Forelimb muscle (tissue), 1 donor: ENCODE results near the gene OTOF. TPM values are rescaled to one million over a fixed set of nuclear protein-coding genes. Genes with fewer than 3 reads are reported as not detected.

Experiments used
- DNase-seq: peaks from one replicate; pipeline ENCODE4 v3.0.0-alpha.2; 2013; ENCODE audit warnings: low read depth
- polyA plus RNA-seq: library from polyadenylated mRNA; unstranded; fragments of 120-200 nt; gene quantifications from one replicate; pipeline ENCODE4 v1.2.1, GENCODE V29; 2013; ENCODE audit not compliant: insufficient read length

The OTOF gene
- polyA plus RNA-seq, result 22.7 TPM

DNA sequence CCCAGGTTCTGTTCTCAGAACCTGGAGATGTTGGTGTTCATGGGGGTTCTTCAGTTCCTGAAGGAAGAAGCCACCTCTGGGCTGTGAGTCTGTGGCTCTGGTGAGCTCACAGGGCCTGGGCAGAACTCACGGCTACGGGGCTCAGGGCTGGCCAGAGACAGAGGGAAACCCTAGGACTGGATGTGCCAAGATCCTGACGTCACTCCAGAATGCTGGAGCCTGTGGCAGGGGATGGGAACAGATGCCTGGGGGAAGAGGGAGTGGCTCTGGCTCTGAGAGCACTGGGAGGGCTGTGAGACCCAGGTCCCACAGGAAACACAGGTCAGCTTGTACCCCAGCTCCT, at the start of gene OTOF:
Gene OTOF, minus strand, starts transcription at position 214 of the 343 bp plus-strand sequence.
- DNase-seq, result no peak

DNA sequence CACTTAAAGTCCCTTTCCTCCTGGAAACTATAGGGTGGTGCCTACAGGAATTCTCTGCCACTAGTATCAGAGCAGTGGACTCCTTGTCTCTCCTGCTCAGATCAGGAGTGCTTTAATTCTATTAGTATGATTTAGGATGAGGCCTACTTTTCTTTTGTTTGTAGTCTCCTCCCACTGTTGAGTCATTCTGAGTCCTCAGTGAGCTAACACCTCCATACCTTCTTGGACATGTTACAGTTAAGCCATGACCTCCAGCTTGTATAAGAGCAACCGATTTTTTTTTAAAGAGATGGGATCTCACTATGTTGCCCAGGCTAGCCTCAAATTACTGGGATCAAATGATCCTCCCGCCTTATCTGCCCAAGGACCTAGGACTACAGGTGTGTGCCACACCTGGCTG, 48.7 kb upstream of the OTOF start:
- DNase-seq, result no peak

DNA sequence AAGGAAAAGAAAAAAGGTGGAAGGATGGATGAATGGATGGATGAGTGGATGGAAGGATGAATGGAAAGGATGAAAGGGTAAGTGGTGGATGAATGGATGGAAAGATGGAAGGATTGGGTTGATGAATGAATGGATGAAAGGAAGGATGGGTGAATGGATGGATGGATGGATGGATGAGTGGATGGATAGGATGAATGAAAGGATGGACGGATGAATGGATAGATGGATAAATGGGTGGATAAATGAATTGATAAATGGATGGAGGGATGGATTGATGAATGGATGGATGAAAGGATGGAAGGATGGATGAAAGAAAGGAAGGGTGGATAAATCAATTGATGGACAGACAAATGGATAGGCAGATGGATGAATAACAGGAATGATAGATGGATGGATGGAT, 48.2 kb upstream of the OTOF start:
- no peak for DNase-seq

DNA sequence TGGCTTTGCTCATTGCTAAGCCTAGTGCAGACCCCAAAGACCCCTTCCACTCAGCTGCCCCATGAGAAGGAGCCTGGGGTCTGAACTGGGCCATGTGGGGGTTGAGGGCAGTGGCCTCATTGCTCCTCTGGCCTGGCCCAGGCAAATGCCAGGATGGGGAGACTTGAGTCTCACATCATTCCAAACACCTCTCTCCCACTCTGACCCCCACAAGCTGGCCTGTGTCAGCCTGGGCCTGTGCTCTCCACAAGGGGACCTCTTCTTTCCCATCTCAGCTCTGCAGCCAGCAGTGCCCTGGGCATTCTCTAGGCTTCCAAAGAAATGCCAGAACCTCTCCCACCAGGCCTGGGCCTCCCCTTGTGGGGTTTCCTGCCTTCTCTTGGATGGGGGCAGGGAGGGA, 45.8 kb upstream of the OTOF start:
- no peak for DNase-seq

DNA sequence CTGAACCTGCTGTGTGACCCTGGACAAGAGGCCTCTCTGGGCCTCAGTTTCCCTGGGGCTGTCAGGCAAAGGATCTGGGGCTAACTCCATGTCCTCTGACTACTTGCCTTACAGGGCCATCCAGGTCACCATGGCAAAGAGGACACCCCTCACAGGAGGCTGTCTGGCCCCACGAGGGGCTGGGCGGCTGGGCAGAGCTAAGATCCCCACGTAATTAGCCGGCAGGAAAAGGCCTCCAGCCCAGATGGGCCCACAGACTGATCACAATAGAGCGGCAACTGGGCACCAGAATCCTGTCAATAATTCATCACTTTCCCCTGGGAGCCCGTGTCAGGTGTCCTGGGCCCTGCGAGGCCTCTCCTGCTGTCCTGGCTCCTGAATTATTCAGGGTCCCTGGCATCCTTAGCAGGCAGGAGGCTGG, 44.8 kb upstream of the OTOF start:
- DNase-seq, result no peak

DNA sequence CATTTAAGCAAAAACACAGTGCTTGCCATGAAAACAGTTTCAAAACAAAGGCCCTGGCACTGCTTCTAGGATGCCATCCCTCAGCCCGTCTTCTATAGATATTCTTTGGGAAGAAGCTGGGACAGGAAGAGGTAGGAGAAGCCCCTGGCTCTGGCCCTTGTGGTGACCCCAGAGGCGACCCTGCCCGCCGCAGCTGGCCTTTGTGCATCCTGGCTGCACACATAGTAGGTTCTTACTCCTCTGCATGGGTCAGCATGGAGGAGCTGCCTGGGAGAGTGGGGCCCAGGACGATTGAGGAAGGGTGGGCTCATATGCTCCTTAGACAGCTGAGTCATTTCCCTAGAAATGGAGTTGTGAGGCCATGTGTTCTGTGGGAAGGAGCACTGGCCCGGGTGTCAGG, 44.4 kb upstream of the OTOF start:
- DNase-seq, result no peak

DNA sequence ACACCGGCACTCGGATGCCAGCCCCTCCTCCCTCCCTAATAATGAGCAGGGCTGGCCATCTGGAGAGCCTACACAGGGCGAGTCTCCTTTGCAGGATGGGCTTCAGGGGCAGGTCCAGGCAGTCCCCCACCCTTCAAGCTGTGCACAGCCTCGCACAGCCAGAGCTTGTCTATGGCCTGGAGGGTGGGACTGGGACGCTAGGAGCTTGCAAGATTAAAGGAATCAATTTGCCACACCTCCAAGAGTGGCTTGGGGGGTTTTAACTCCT, 43.9 kb upstream of the OTOF start:
- no peak for DNase-seq

DNA sequence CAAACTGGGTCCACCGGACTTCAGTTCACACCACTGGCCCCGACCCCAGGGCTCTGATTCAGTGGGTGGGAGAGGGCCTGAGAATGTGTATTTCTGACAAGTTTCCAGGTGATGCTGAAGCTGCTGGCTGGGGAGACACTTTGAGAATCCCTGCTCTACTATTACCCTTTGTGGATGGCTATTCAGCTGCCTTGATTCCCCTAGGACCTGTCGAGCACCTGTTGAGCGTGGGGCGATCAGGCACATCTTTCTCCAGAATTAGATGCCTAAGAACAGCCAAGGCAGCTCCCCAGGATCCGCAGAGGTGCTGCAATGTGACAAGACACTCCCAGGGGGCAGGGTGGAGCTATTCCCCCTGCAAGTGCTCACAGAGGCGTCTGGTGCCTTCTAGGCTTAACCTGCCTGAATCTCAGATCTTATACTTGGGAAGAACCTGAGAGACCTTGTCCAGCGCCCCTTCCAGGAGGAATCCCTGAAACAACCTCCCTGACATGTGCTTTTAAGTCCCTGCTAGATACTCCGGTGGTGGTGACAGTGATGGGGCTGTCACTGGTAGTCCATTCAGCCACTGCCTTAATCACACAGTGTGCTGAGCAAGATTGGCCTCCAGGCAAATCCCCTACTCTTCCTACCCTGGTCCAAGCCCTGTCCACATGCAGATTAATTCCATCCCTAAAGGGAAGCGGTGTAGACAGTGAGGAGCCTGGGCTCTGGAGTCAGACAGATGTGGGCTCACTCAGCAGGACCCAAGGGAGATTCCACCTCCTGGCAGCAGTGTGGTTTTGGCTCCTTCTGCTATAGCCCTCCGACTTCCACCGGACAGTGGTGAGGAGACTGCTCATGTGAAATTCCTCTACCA, 43.4 kb upstream of the OTOF start:
- no peak for DNase-seq

DNA sequence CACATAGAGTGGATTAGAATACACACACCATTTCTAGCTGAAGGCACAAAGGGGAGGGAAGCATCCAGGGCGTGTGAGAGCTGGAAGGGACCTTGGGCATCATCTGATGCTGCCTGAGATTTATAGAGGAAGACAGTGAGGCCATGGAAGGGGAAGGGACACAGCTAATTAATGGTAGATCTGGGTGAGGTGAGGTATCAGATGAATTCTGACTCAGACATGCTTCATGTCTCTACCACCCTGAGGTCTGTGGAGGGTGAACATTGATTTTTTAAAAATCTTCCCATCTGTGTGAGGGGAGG, 42.2 kb upstream of the OTOF start:
- no peak for DNase-seq

DNA sequence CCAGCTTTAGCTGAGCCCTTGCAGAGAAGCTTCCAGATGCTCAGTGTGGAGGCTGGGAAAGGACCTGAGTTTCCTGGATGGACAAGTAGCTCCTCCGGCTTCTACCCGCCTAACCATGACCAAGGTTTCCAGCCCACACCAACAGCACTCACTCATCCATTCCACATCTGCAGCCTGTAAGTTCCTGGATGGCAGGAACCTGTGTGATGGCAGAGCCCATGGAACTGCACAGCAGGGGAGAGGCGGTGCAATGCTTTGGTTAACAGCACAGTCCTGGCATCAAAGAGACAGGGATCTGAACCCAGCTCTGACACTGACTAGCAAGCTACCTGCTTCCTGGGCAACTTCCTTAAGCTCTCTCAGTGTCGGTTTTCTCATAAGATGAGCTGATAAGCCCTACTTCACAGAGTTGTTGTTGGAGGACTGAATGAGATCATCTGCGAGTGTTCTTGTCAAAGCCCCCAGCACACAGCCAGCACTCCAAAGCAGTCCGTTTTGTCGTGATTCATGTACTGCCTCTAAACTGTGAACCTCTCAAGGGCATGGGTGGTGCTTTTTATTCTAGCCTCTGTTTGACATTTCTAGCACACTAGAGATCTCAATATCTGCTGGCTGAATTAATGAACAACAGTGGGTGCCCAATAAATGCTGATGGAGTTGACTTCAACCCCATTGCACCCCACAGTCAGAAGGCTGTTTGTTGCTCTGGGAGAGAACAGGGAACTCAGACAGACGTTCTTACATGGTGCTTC, 41.6 kb upstream of the OTOF start:
- DNase-seq, result no peak

DNA sequence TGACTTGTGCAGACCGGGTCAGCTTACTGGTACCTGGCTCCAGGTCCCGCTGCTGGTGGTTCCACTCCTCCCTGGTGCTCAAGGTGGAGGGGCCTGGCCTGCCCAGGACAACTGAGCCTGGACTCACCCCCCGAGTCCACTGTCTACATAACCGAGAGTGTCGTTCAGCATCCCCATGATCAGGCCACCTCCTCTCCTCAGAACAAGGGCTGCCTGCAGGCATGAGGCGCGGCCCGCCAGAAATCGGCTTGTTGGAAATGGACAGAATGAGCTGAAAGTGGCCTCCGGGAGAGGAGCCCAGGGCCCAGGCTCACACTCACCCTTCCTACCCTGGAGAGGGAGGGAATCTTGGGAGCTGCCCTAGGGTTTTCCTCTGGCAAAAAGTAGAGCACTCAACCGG, 38.9 kb upstream of the OTOF start:
- DNase-seq, result no peak

DNA sequence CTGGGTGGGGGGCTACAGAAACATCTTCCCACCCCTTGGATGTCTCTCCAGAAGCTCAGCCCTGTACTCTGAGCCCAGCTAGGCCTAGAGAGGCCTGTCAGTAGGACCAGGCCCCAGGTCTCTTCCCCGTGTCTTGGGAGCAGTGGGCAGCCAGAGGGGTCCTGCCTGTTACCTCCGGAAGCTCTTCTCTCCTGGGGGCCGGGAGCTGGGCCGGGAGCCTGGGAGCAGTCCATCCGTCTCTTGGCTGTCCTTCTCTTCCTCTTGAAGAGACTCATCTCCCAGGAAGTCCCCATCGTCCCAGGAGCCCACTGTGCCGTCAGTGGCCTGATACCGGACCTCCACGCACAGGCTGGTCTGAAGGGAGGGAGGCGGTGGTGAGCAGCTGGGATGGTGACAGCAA, 38.3 kb upstream of the OTOF start:
- DNase-seq, result no peak

DNA sequence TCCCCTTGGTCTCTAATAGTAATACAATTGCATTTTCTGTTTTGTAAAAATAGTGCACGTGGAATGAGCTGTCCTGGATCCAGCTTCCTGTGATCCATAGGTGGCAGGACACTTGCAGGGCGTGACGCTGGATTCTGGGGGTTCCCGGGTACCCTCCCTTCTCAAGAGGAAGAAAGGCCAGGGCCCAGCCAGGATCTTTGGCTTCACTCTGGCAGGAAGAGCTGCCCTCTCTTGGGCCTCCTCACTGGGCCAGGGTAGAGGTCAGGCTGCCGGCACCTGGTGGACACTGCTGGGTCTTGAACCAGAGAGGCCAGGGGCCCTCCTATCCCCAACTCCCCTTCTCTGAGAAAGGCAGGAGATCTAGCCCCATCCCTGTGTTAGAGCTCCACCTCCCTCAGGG, 37.8 kb upstream of the OTOF start:
- no peak for DNase-seq

DNA sequence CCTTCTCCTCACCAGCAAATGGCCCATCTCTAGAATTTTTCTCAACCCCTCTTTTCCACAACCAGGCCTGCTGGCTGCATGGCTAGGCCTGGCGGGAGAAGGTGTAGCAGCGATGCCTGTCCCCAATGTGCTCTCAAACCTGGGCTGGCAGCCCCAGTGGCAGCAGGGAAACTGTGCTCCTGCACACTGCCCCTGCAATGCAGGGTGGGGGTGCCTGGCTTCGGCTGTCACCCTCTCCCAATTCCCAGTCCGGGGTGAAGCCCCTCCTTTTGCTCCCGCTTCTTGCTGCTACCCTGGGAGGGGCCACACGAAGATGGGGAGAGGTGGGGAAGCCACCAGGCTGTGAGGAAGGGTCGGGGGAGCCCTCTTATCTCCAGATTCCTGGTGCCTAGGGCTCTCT, 36.1 kb upstream of the OTOF start:
- DNase-seq, result no peak

DNA sequence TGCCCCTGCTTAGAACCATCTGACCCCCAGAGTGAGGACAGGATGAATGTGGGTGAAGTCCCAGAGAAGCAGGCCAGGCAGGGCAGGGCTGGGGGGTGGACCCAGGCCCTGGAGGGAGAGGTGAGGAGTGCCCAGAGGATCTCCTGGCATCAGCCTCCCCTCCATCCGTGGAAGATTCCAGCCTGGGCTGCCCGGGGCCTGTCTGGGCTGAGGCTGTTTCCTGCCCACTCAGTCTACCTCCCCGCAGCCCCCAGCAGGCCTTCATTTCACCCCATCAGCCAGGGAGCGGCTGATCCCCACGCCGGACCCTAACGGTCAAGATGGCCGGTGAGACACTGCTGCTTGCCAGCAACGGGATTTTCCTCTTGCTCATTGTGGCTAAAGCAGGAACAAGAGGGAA, 35.3 kb upstream of the OTOF start:
- no peak for DNase-seq

DNA sequence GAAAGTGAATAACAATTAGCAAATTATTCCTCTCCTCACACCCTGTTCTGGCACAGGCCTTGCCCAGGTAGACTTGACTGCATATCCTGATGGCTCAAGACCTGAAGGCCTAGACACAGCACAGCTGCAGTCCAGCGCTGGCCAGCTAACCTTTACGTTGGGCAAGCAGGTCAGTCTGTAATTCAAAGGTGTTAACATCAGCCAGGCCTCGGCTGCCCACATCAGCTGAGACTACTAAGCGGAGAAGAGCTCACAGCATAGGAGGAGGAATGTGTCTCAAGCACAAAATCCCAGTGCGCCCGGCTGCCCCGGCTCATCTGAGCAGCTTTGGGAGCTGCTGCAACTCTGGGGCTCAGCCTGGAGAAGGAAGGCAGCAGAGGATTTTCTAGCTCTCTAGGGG, 33.5 kb upstream of the OTOF start:
- no peak for DNase-seq

DNA sequence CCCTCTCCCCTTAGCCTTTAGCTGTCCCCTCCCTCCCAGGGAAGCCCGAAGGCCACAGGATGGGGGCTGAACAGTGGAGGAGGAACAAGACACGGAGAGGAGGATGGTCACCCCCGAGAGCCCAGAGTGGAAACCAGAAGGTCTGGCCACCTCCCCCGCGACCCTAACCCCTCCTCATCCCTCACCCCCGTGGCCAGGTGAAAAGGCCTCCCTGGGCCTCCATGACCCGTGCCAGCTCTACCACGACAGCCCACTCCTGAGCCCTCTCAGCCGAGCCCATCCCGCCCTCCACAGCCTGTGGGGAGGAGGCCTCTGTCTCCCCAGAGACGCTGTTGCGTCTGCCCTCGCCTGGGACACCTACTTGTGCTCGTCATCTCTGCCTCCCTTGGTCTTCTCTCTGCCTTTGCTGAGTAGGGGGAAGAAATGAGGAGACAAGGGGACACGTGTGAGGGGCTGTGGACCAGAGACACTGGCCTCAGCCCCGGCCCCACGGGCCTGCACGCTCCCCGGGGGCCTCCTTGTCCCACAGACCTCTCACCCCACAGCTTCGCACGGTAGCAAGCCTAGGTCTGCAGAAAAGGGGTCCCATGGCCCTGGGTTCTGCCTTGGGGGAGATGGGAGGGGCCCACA, 32.5 kb upstream of the OTOF start:
- no peak for DNase-seq

DNA sequence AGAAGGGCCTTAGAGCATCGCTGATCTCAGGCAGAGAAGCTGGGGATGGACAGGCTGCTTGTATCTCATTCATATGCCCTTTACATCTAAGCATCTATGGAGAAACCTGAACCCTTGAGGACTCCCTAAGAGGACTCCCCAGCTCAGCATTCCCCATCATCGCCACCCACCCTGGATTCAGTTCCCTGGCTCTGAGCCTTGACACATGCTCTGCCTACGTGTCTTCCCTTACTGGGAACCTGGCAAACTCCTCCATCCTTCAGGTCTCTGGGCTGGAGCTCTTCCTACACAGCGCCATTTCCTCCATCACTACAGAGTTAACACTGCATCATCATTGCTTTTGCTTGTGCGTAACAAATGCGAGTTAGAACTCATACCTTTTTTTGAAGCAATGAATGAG, 31.2 kb upstream of the OTOF start:
- no peak for DNase-seq

DNA sequence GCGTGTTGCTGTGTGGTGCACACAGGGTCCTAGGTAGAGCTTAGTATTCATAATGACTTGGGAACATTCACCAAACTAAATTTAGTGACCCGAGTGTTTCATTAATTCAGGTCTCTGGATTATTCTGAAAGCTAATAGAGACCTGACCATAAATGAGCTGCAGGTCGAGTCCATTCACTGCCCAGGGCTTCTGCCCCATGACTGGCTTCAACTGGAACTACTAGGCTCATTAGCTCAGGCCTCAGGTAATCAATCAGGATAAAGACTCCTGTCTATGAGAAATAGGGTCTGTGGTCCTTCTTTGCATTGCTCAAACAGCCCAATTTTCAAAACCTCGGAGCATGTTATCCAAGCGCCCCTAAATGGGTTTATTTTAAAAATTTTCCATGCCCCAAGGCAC, 30.0 kb upstream of the OTOF start:
- no peak for DNase-seq

DNA sequence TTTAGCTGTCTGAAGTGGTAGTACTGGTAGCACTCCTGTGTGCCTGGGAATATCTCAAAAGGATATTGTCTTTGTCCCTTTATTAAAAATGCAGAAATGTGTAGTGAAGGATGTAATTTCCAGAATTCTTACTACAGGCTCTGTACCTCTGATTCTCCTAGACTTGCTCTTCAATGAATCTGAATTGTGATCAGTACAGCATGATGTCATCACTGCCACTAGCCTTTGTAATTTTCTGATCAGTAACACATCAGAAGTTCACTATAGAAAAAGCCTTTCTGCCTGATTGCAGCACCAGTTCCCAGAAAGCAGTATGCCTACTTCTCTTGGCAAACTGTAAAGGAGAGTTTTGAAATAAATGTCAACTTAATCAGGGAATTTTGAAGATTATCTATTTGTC, 29.2 kb upstream of the OTOF start:
- no peak for DNase-seq

DNA sequence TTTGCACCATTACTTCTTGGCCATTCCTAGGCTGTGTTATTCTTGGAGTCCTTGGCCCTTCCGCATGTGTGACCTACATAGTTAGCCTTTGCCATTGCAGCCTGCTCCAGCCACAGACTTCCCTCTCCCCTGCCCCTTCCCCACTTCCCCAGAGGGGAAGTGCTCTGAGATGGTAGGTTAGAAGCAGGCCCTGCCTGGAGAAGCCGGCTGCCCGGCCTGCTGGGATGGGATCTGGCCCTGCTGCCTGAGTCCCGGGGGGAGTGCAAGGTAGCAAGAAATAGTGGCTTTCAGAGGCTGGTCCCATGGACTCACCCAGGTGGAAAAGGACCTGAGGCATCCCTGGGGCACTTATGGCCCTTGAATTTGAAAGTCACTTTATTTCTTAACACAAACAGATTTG, 28.4 kb upstream of the OTOF start:
- no peak for DNase-seq

DNA sequence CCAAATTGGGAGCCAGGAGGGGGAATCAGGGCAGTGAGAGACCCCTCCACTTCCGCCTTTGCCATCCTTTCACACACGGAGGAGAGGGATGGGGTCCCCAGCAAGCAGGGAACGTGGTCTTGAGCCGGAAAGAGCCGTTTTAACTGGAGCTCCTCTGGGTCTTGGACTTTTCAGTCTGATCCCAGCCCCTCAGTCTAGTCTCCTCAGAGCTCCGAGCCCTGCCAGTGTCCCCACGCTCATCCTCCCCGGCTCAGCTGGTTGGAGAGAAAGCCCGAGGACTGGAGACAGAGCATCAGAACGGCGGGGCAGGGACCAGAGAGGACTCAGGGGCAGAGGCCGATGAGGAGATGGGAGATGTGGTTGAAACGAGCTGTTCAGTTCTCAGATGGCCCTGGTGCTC, 26.1 kb upstream of the OTOF start:
- DNase-seq, result no peak

DNA sequence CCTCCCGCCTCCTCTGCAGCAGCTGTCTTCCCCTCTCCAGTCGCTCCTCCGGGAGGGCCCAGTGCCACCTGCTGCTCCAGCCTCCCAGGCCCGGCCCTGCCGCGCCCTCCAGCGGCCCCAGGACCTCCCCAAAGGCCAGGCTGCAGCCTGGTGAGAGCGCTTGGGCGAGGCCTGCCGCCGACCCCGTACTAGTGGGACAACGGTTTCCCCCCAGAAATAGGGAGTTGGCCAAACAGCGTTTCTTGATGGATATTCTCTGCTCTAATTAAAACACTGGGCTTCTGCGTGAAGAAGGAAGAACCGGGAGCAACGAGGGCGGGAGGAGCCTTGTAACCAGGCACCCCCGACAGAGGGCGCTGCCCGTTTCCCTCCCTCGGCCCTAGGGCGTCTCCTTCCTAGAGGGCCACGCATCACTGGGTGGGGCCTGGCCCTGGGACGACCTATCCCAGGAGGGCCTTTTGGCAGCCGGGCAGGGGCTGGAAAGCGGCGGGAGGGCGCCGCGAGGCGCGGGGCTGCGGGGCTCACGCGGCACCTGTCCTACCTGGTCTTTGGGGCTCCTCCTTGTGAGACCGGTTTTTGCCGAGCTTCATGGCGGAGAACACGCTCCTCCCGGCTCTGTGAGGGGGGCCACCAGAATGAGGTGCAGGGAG, 25.4 kb upstream of the OTOF start:
- DNase-seq, result no peak
